OCI-M2 (cell line): Measurements from ENCODE around the gene GRIA3.
"Not testable (repeated sequence)": the region's sequence is repeated elsewhere in the genome, so short reads cannot be mapped to it uniquely, and the experiment has no call there.

Experiments
- DNase-seq: peaks from one replicate; lab custom pipeline; 2025; ENCODE audit not compliant: unreplicated experiment; lab: John Stamatoyannopoulos, UW

Gene GRIA3

DNA sequence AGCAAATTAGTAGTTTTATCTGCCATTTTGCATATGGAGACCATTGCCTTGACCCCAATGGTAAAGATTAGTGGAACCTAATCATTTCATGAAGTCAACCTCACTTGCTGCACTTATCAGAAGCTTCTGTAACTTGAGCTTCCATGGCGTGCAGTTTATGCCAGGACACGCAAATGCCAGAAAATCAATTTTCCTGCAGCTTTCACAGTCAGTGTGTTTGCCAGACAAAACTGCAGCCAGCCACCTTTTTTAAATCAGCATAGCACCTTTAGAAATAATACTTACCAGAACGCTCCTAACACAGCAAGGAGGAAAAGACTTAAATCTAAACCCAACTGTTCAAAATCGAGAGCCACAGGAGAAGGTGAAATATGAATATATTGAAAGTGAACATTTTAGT is 265.3 kb downstream of the GRIA3 start:
- DNase-seq, result no peak

DNA sequence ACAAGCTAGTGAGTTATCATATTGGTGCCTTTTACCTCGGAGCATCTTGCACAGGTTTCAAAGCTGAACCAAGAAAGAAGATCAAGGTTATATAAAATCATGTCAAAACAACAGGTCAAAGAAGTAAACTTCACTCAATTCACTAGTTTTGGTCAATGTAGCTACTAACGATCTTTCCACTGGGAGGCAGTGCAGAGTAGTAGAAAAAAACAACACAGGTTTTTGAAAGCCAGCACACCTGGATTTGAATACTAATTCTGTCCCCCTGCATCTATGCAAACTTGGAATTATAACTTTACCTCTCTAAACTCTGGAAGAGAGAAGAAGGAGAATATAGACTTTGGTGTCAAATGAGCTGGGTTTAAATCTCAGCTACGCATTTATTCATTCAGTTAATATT is 266.1 kb downstream of the GRIA3 start:
- DNase-seq, result no peak

DNA sequence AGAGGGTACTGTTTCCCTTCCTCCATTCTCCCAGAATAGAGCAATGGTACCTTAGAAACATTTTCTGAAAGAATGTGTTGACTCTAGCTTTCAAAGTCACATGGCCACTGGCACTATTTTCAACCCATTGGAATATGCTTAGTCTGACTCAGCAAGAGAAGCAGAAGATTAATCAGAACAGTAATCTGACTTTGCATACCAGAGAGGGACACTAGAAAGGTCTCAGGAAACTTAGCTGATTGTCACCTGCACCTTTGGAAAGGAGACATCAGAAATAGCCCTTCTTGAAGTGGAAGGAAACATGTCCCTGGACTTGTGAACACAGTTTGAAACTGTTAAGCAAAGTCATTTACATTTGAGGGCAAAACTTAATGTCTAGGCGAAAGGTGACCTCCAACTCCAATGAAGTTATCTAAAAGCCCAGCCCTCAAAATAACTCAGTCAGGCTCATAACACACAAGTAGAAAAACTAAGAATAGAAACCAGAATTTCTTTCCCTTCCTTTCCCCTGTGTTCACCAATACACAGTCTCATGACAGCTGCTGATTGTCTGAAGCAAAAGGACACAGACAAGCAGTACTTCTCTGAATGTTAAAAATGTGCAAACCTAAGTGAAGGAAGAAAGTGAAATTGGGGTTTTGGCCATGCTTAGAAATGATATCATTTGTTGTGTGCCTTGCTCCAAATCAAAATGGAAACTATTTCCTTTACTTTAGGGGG is 270.8 kb downstream of the GRIA3 start:
- DNase-seq, result no peak

DNA sequence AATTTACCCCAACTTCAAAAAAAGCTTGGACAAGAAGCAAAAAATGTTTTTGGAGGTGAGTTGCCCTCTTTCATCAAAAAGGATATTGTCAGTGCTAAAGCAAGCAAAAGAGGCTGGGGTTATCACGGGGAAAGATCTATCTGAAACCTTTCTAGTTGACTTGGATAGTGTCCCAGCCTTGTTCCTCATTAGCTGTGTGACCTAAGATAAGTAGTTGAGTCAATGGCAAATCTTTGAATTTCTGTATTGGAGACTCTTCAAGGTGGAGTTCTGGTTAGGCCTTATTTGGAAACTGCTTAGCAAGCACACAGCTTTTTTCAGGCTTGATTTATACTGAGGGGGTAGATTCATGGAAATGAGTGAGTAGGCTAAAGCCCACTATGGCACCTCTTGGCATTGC is 271.6 kb downstream of the GRIA3 start:
- no peak for DNase-seq

DNA sequence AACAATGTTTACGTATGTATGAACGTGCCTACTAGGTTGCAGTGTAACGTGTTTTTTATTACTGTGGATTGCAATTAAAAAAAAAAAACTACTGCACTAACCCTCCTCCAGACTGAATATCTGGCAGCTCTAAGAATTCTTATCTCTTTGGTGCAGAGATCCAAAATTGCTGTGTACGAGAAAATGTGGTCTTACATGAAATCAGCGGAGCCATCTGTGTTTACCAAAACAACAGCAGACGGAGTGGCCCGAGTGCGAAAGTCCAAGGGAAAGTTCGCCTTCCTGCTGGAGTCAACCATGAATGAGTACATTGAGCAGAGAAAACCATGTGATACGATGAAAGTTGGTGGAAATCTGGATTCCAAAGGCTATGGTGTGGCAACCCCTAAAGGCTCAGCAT is 280.6 kb downstream of the GRIA3 start:
- DNase-seq, result no peak

DNA sequence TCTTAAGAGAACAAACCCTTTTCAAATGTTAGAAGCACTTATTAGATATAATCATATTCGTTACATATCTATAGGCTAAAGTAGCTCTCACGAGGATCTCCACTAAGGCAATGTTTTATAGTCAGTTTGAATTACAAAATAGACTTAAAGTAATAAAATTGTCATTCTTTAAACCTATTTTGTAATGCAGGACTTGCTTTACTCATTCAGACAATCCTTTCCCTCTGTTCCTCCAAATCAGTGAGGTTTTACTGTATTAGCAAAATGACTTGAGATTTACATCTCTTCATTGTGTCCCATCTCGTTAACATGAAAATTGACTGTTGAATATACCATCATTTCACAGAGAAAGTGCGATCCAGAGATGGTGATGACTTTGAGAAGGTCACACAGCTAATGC is 284.4 kb downstream of the GRIA3 start:
- no peak for DNase-seq

DNA sequence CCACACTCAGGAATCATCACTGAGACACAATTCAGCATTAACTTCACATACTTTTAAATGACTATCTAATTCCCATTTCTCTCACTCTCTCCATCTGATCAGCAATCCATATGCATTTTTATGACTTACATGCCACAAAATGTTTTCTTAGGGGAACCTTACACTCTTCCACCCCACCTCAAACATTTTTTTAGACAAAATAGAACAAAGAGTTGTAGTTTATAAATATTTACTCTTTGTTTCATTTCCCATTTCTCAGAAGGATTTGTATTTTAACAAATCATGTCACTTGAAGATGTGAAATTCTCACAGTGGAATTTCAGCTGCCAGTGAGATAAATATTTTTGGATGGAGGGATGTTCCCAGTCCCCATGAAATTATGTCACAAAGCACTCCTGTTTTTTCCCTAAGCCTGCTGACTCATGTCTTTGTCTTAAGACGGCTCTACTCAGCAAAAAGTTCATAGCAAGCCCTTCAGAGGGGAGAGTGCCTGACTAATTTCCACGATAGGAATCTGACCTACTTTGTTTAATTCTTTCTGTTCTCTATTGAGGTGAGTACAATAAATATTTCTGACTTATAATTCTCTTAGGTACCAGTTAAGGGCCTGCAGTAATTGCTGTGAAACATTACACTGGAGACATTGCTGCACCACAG is 291.1 kb downstream of the GRIA3 start:
- DNase-seq, result no peak

DNA sequence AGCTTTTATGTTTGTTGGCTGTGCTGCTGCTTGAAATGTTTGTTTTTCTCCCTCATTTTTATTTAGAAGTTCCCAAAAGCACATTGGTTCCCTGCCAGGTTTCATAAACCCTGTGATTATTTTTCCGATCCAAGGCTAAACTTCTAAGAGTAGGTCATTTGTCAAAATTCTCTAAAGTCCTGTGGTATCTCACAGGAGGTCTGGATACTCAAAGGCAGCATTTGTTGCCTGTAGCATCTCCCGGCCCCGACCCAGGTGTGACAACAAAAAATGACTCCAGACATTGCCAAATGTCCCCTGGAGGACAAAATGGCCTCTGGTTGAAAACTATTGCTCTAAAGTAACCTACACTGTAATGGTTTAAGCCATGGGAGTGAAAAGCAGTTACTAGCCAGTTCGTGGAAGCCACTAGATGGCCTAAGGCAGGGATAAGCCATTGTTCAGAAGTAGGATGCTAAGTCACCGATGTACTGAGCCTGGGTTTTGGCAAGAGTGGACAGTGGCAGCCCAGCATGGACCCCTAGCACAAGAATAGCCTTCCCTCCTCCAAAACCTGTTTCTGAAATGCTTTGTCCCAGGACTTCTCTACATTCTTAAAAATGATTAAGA is 292.6 kb downstream of the GRIA3 start:
- DNase-seq, result no peak

DNA sequence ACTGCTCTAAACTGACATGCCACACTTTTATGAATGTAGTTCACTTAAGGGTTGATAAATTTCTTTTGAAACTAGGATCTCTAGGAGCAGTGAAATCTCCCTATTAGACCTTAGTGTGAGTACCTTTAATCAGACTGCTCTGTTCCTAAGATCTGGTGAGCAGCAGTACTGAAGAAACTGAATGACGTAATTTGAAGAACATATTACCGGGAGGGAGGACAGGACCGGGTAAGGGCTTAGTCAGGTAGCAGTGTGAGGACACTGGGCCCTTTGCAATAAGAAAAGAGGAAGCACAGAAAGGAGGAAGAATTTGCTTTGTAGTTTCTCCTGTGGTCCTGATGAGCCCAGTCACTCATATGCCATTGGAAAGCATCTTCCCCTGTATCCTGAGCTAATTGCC is 293.6 kb downstream of the GRIA3 start:
- no peak for DNase-seq

DNA sequence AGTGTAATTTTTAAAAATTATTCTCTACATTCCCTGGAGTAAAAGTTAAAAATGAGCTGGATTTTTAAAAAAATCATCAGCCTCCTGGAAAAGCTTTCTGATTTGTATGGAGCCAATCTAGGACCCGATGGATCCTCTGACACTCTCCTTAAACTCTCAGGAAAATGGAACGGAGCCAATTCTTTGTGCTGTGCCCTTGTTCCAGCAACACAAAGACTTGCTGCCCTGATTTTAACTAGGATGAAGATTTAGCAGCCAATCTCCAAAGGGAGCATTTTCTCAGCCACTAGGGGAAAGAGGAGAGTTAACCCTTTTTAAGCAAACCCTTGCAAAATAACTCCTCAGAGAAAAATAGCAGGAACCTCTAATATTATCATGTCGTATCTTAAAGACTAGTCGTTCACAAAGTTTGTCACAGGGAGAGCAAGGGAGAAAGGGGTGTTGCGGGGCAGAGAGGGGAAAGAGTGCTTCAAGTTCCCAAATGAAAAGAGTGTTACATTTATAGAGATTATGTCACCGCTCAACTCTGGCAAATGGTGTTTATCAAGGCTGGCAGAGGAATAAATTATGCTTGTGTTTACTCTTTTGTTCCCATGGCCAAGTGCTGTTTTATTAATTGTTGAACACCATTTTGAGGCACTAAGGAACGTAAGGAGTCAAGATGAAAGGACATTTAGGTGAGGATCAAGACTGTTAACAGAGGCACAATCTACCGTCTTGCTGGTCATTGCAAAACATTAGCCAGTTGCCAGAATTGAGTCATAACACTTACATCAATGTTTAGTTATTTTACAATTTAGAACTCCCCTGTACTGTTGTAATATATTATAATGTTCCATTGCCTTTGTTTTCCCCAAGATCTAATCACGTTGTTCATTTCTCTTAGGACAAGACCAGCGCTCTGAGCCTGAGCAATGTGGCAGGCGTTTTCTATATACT is 298.1 kb downstream of the GRIA3 start:
- DNase-seq, result no peak

DNA sequence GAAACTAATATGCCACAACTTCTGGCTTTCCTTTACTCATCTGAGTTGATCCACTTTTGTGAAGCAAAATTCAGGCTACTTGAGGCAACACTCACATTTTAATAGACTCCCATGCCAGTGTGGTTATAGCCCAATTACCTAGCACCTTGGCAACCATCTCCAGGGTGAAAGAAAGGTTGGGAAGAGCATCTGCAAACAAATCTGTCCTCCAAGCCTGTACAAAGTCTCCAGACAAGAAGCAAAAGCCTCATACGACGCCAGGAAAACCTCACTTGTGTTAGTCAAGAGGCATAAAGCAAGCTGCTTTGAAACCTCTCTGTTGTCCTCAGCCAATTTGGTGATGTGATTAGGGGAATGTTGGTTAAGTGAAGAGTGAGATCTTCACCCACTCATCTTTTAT is 302.2 kb downstream of the GRIA3 start:
- no peak for DNase-seq

DNA sequence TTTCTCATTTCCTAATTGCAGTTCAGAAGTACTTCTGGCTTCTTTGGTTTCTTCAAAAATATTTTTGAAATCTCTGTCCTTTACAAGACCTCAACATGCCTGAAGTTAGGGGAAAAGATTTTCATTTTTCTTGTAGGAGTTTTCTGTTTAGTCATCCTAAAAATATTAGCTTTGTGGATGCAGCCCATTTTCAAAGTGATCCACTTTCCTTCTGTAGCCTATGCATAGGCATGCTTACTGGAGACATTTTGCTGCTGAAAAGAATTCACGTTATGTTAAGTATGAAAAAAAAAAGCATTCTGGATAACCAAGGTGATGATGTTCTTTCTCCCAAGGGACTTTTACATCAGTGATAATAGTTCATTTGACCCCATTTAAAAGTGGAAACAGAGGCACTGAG is 303.2 kb downstream of the GRIA3 start:
- DNase-seq, result no peak

DNA sequence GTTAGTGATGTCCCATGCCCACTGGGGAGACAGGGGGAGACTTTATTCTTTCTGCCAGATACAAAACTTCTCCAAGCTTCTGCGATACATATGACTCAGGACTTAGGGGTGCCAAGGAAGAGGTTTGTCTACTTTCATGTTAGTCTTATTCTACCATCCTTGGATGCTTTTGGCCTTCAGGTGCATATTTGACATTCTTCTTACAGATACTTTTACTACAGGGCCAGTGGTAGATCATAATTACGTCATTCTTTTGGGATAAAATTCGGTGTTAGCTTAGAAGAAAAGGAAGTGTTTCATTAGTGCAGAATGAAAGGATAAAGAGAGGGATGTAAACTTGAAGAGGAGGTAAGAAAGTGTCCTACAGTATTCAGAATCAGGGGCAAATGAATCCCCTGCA is 303.6 kb downstream of the GRIA3 start:
- DNase-seq, result no peak

DNA sequence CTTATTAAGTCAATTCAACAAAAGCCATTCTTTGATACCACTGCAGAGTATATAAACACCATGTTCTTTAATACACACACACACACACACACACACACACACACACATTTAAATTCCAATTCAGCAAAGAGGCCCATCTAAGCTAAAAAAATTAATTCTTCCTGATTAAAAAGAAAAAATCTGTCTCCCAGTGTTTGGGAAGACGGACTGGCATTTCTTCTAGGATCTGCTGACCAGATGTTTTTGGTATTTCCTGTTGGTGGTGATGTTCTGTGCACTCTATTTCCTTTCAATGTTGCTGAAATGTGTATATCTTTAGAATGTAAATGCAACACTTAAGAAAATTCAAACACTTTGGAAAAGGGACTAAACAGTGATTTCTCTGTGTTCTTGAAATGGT is 304.9 kb downstream of the GRIA3 start:
- no peak for DNase-seq

DNA sequence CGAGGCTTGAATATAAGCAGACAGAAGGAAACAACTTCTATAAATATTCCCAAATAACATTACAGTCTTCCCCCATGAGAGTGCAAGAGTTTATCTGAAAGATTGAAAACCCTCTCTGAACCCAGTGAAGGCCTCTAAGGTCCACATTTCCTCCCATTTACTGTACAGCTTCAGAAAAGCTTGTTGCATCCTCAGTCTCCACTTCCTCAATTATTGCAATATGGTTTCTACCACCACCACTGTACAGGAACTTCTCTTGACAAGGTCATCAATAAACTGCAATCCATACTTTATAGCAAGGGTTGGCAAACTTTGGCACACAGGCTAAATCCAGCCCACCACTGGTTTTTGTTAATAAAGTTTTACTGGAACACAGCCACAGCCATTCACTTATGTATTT is 309.8 kb downstream of the GRIA3 start:
- DNase-seq, result no peak

DNA sequence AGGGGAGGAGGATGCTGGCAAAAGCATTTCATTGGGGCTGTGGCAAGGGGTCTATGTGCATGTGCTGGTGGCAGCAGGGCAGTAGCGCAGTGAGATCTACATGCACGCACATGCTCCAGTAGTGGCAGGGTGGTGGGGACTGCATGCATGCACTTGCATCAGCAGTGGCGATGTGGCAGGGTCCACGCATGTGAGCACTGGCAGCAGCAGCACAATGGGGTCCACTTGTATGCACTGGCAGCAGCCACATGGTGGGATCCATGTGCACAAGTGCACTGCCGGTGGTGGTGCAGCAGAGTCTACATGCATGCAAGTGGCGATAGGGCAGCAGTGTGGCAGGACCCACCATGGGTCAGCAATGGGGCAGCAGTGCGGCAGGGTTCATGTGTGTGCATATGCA is 315.7 kb downstream of the GRIA3 start:
- no peak for DNase-seq

DNA sequence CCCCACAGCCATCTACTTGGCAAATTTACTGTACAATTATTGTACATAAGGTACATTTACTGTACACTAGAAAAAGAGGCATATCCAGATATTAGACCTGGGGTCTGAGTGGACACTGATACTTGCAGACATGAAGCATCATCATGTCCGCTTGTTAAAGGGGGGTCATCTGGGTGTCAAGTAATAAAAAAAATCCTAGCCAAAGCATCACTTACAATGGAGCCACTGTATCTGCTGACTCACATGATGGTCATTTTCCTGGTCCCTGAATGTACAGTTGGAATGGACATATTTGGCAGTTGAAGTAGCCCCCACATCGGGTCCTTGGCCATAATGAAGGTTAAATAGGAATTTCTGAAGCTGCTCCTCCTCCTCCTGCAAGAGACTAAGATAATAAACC is 320.0 kb downstream of the GRIA3 start:
- DNase-seq, result no peak

DNA sequence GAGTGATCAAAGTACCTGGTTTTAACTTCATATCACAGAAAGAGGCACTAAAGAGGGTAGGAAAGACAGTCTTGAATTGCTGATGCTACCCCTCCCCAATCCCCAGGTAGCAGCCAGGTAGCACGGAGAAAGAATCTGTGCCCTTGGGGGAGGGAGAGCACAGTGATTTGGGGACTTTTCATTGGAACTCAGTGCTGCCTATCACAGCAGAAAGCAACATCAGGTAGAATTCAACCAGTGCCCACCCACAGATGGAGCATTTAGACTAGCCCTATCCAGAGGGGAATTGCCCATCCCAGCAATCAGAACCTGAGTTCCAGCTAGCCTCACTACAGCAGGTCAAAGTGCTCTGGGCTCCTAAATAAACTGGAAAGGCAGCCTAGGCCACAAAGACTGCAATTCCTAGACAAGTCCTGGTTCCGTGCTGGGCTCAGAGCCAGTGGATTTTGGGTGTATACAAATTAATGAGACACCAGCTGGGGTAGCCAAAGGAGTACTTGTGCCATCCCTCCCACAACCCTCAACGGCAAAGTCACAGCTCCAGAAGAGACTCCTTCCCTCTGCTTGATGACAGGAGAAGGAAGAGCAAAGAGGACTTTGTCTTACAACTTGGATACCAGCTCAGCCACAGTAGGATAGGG is 320.7 kb downstream of the GRIA3 start:
- DNase-seq, result no peak

DNA sequence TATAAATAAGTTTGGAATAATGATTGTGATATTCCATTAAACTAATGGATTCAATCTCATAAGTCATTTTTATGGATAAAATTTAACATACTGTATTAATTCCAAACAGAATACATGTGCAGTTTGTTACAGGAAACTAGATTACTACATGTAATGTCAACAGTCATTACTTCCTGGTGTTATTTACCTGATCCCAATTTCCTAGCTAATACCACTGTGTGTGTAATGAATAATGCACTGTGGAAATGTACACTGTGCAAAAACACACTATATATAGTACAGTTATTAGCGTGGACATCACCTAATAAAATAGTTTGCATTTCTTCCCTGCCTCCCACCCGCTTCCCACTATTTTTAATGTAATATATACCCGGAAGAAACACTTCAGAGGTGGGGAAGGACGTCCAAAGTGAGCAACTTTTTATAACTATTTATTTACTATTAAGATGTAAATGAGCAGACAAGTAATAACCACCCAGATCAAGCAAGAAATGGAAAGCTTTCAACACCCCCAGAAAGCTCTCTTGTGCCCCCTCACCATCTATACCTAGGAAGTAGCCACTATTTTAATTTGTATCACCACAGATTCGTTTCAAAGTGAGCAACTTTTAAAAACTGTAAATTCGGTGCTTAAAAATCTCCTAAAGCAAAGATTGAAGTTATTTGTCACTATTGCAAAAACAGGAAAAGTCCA is 329.7 kb downstream of the GRIA3 start:
- DNase-seq, result no peak

DNA sequence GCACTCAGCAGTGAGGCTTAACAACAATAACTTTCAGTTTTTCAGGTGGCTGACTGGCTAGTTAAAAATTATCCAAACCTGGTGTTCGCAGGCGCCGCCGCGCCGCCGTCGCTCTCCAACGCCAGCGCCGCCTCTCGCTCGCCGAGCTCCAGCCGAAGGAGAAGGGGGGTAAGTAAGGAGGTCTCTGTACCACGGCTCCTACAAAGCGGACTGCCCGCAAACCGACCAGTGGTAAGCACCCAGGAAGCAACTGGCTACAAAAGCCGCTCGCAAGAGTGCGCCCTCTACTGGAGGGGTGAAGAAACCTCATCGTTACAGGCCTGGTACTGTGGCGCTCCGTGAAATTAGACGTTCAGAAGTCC is 330.2 kb downstream of the GRIA3 start:
- not testable (repeated sequence) for DNase-seq

DNA sequence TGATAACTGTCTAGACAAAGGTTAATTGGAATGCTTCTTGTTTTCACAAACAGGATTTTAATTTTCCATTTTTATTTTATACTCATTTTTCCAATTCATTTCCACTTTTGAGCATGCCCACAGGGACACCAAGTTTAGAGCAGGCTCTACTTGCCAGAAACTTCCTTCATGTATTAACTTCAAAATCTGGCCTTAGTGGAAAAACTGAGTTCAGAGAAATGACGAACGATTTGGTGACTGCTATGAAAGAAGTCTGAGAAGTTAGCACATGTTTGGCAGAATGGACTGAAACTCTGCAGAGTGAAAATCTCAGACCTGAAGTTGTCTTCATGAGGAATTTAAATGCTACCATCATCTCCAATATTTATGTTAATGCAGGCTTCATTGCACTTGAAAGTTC is 334.7 kb downstream of the GRIA3 start:
- DNase-seq, result no peak
